HG02678 (cell line): ENCODE results near the gene THRB.

Source experiments
- ATAC-seq: cut with Tn5 transposase; IDR thresholded peaks from one replicate; pipeline ENCODE4 v1.9.1; 2021; ENCODE audit warnings: mild to moderate bottlenecking, moderate library complexity; ENCODE audit not compliant: unreplicated experiment

THRB gene

DNA sequence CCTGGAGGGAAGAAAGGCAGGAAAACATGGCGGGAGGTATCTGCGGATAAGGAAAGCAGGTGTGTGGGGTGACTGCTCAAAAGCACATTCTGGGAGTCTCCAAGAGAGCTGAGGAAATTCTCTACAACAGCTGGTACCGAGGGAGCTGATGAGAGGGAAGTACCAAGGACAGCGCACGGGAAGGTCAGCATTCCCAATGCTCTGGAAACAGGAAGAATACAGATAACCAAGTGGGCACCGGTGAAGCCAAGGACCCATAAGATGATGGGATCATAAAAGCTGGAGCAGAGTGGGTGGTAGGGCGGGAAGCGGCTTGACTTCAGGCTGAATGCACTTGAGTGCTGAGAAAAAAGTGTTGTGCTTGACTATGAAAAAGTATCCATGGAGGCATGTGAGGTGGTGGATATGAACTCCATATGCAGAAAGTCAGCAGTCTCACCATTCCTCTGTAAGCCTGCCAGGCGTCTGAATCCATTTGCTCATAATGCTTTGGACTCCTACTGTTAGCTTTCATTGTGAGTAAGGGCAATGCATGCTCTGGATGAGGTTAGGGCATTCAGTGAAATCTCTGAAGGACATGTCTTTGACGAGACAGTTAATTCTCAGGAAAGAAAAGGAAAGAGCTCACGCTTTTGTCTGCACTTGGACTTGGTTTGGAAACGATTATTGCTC lies 334.1 kb downstream of the THRB start:
- ATAC-seq, result no peak

DNA sequence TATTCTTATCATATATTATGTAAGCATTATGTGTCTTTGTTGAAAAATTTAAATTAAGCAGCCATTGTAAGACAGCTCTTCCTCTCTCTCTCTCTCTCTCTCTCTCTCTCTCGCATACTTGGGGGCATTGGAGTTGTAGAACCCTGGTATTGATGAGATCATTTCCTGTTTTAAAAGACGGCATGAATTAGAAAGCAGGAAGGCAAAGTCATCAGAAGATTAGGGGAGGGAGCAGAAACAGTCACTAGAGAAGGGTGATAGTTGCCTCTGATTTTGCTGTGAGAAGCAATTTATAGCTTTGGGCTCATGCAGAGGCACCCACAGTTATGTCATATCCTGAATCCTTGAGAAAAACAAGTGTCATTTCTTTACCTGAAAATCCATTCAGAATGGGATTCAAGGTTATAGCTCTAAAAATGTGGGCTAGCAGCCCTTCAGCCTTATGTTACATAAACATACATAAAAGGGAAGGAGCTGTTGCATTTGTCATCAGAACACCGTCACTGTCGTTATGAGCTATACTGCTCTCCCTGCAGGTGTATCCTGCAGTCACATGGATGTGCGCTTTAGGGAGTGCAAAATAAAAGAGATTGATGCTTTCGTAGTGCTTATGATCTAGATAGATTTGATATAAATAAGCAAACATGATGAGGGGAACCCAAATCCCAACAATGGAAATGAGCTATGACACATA lies 335.7 kb downstream of the THRB start:
- no peak for ATAC-seq

- no peak for ATAC-seq
These were observed 337.5 kb downstream of the THRB start for GRCh38 chr3:24157106-24157505.

GRCh38 chr3:24156466-24156865 lies 338.2 kb downstream of the THRB start:
- no peak for ATAC-seq

- ATAC-seq, result no peak
These were observed 339.4 kb downstream of the THRB start for GRCh38 chr3:24155276-24155675.

DNA sequence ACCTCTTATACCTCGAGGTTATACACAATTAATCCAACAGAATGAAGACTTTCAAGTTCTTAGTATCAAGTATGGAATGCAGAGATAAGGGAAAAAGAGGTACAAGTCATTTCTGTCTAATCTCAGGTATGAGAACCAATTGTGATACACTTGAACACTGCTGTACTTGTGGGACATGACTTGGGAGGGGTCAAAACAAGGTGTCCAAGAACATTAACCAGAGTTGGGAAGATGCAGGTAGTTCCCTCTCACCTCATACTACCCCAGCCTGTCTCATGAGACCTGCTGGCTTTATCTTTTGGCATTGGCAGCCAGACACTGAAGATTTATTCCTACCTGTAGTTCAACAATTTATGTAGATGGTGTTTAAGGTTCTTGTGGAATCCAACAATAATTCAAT lies 339.9 kb downstream of the THRB start:
- ATAC-seq, result no peak

GRCh38 chr3:24154013-24154695 lies 340.5 kb downstream of the THRB start:
- ATAC-seq, result peak; percentile 63

DNA sequence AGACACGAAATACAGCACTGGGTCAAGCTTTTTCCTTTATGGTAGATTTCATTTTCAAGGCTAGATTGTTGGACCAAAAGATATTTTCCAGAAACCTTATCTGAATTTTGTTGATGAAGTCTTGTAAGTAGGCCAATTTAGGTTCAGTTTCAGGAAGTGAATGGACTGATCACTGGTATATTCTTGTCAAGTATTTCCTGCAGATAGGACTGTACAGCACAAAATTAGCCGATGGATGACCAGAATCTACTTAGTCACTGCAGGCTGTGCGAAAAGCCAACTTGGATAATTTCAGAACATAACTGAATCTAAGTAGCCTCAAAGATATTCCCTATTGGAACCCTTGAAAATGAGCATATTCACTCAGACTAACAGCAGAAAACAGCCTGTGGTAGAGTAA lies 343.1 kb downstream of the THRB start:
- ATAC-seq, result no peak

GRCh38 chr3:24149032-24149431 lies 345.6 kb downstream of the THRB start:
- no peak for ATAC-seq

DNA sequence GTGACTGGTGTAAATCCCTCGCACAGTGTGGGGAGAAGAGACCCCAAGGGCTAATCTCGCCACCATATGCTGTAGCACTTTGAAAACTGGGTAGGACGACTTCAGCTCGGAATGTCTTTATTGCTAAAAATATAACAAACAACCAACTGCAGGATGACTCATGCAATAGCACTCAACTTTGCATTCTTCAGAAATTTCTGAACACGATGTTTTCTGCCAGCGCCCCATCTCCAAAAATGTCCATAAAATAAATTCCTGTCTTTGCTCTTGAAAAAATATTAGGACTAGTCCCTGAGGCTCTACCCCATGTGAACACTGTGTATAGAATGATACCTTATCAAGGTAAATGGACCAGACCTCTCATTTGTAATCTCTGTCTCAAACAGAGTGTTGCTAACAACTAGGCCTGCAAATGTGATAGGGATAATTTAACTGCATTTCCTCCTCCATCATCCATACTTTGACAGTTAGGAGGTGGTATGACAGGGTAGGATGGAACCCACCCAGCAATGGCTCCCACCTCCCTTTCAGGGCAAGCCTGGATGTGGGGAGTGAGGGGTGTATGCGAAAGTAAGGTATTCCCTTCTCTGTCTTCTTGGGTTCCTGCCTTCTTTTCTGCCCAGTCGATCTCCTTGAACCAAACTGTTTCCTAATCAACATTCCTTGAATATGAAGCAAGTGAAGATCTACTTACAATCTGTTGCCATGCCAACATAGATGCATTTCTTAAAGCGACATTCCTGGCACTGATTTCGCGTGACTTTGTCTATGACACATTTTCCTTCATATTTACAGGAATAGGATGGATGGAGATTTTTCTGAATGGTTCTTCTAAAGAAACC lies 348.4 kb downstream of the THRB start:
- no peak for ATAC-seq

GRCh38 chr3:24145481-24145880 lies 349.2 kb downstream of the THRB start:
- no peak for ATAC-seq

- no peak for ATAC-seq
These were observed 352.5 kb downstream of the THRB start for GRCh38 chr3:24142127-24142526.

DNA sequence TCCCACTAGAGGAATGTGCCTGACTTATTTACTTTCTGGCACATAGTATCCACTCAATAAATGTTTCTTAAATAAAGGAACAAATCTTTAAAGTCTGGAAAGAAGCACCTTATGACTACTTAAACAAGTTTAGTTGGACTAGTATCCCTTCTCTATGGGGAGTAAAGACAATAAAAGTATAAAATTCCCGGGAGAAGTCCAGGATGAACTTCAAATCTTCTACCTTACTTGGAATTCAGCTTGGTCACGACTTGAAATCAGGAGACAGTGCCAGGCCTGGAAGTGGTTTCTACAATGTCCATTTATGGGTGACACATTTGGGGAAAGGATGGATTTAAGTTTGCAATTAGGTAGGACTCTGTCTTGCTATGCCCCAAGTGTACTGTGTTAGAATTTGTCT lies 353.1 kb downstream of the THRB start:
- ATAC-seq, result no peak

- no peak for ATAC-seq
These were observed 354.9 kb downstream of the THRB start for GRCh38 chr3:24139463-24140412.

GRCh38 chr3:24138876-24139256 lies 355.8 kb downstream of the THRB start:
- no peak for ATAC-seq

GRCh38 chr3:24137958-24138875 lies 356.4 kb downstream of the THRB start:
- ATAC-seq, result no peak

- no peak for ATAC-seq
These were observed 357.3 kb downstream of the THRB start for GRCh38 chr3:24137334-24137733.

DNA sequence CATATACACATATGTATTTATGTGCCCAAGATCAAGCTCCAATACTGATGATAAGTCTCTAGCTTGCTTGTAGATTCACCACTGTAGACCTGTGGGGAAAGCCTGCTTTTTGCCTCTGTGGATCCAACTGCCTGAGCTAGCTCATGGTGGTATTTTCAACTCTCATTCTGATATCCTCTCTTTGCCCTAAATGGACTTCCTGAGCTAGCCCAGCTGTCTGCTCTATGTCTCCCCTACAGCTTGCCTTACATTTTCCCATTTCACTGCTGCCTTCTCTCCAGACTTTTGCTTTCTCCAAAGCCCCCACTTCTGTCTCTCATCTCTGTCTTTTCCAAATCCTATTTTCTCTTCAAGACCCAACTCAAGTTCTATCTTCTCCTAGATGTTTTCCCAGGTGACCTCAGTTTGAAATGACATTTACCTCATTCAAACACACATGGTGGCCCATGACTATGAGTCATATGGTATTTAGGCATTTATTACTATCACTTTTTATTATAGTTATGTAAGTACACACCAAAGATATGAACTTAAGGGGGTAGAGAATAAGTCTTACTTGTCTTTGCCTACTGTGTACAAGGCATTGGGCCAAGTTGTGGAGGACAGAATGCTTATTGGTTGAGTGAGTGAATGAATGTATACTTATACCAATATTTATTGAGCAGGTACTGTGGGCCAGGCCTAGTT lies 357.9 kb downstream of the THRB start:
- ATAC-seq, result no peak

DNA sequence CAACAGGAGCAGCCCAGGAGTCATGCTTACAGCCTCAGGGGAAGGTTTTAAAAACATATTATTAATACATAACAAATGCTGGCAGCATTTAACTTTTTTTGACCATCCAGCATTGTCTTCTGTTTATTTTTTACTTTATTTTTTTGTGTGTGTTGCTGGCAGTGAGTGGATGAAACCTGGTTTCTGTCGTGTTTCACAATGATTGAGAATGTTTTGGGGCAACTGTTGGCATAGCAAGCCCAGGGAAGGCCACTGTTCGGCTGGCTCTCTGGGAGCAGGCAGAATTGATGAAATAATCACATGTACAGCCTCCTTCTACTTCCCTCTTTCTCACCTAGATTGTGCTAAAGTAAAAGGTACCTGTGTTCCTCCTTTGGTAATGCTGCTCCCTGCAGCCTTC lies 359.4 kb downstream of the THRB start:
- ATAC-seq, result no peak
